GM12878 (cell line): Measurements from ENCODE around the gene PPP2R3B. TPM values are rescaled to one million over a fixed set of nuclear protein-coding genes. Genes with fewer than 3 reads are reported as not detected.

Experiments
- ATAC-seq: fragments of 200-7000 bp; cut with Tn5 transposase; 3 replicates; pipeline ENCODE4 v1.9.1; 2020; ENCODE audit warnings: mild to moderate bottlenecking, moderate library complexity
- BruUV-seq: library from RNA; stranded (reverse); fragments of 400-500 nt; replicated peaks from 2 replicates; lab custom pipeline; 2021; lab: Mats Ljungman, UMichigan
- CTCF ChIA-PET: fragments of 300-600 bp; sonication (Branson Sonifier 250); formaldehyde crosslinking; extraction: SDS; loops from one replicate; lab custom pipeline; 2021; ENCODE audit warnings: inconsistent platforms; lab: Yijun Ruan, JAX
- POLR2A ChIA-PET: fragments of 350-600 bp; formaldehyde crosslinking; extraction: SDS; loops from one replicate; lab custom pipeline; 2021; ENCODE audit warnings: inconsistent platforms; lab: Charles Lee
- RAD21 ChIA-PET: fragments of 300-600 bp; sonication (Branson Sonifier 250); formaldehyde crosslinking; loops from one replicate; lab custom pipeline; 2023; ENCODE audit warnings: antibody characterized with exemption; ENCODE audit not compliant: unreplicated experiment; lab: Charles Lee
- SMC1A ChIA-PET: fragments of 300-600 bp; sonication (Branson Sonifier 250); formaldehyde crosslinking; loops from one replicate; lab custom pipeline; 2023; ENCODE audit not compliant: unreplicated experiment, uncharacterized antibody; lab: Charles Lee
- DNase-seq: peaks from one replicate; pipeline ENCODE4 v3.0.0-alpha.2; 2011; ENCODE audit warnings: low read depth, low spot score
- FAIRE-seq: peaks from 3 replicates; lab custom pipeline; 2011; peaks lifted over from hg19 to GRCh38; lab: Jason Lieb, UNC
- H2AFZ ChIP-seq: 2 replicates; pipeline ENCODE4 v1.6.0; 2011; ENCODE audit warnings: low read depth, low read length, control low read depth; ENCODE audit not compliant: control insufficient read depth
- H3K27ac ChIP-seq: 2 replicates; pipeline ENCODE4 v1.5.1; 2011; ENCODE audit warnings: control low read depth; ENCODE audit not compliant: control insufficient read depth, insufficient read depth
- H3K27me3 ChIP-seq, 2 experiments: replicated peaks in 1 of 2; 2 replicates each; pipeline versions ENCODE4 v1.6.0 to v1.6.1; 2011; ENCODE audit warnings: low read length in 1 of 2; ENCODE audit not compliant: control insufficient read depth in 2 of 2, insufficient read depth in 2 of 2
- H3K36me3 ChIP-seq, 2 experiments: 2 replicates each; pipeline ENCODE4 v1.5.1; 2011; ENCODE audit warnings: low read length in 1 of 2; ENCODE audit not compliant: control insufficient read depth in 2 of 2, insufficient read depth in 2 of 2
- H3K4me1 ChIP-seq: 2 replicates; pipeline ENCODE4 v1.6.1; 2011; ENCODE audit warnings: mild to moderate bottlenecking, low read length, moderate library complexity, mixed read lengths; ENCODE audit not compliant: control insufficient read depth, insufficient read depth
- H3K4me2 ChIP-seq: 2 replicates; pipeline ENCODE4 v1.6.0; 2011; ENCODE audit warnings: control low read depth; ENCODE audit not compliant: control insufficient read depth, insufficient read depth
- H3K4me3 ChIP-seq: fragments of 200-600 bp; sonication (generic); 2 replicates; pipeline ENCODE4 v1.5.1; 2016
- H3K79me2 ChIP-seq: 2 replicates; pipeline ENCODE4 v1.6.0; 2011; ENCODE audit warnings: low read length; ENCODE audit not compliant: control insufficient read depth, insufficient read depth
- H3K9ac ChIP-seq: 2 replicates; pipeline ENCODE4 v1.8.0; 2011; ENCODE audit warnings: low read length, control low read depth, mixed read lengths; ENCODE audit not compliant: control insufficient read depth, insufficient read depth
- H3K9me3 ChIP-seq: replicated peaks from 3 replicates; pipeline ENCODE4 v1.5.1; 2011; ENCODE audit warnings: mild to moderate bottlenecking, low read length; ENCODE audit not compliant: control insufficient read depth, insufficient read depth
- H4K20me1 ChIP-seq: 2 replicates; pipeline ENCODE4 v1.6.0; 2011; ENCODE audit not compliant: control insufficient read depth, insufficient read depth
- CHD4 ChIP-seq: fragments of 200-600 bp; sonication (generic); IDR thresholded peaks from 2 replicates; pipeline ENCODE4 v1.6.1; 2016; ENCODE audit warnings: mild to moderate bottlenecking
- IKZF1 ChIP-seq: fragments of 450-650 bp; conservative IDR thresholded peaks from 2 replicates; pipeline ENCODE4 v1.6.1; 2017; ENCODE audit warnings: antibody characterized with exemption, mild to moderate bottlenecking
- MTA2 ChIP-seq: fragments of 450-650 bp; IDR thresholded peaks from 2 replicates; pipeline ENCODE4 v1.6.1; 2016; ENCODE audit warnings: low read depth, mild to moderate bottlenecking, moderate library complexity
- NFXL1 ChIP-seq: fragments of 450-650 bp; IDR thresholded peaks from 2 replicates; pipeline ENCODE4 v1.6.1; 2017; ENCODE audit warnings: antibody characterized with exemption, mild to moderate bottlenecking, borderline replicate concordance
- PAX8 ChIP-seq: fragments of 450-650 bp; IDR thresholded peaks from 2 replicates; pipeline ENCODE4 v1.6.1; 2017; ENCODE audit warnings: mild to moderate bottlenecking, moderate library complexity
- RBBP5 ChIP-seq: fragments of 200-600 bp; sonication (generic); conservative IDR thresholded peaks from 2 replicates; pipeline ENCODE4 v1.6.1; 2016
- REST ChIP-seq: IDR thresholded peaks from 2 replicates; pipeline ENCODE4 v1.6.1; 2012; ENCODE audit warnings: mild to moderate bottlenecking, low read depth, low read length
- SMAD1 ChIP-seq: fragments of 450-650 bp; IDR thresholded peaks from 2 replicates; pipeline ENCODE4 v1.6.1; 2018; ENCODE audit warnings: mild to moderate bottlenecking, low read depth; ENCODE audit not compliant: partially characterized antibody
- SPI1 ChIP-seq: IDR thresholded peaks from 2 replicates; pipeline ENCODE4 v1.6.1; 2011; ENCODE audit warnings: low read depth, mild to moderate bottlenecking, low read length, moderate library complexity, borderline replicate concordance; ENCODE audit not compliant: insufficient read depth
- USF1 ChIP-seq: IDR thresholded peaks from 2 replicates; pipeline ENCODE4 v1.6.1; 2011; ENCODE audit warnings: borderline replicate concordance, low read depth, mild to moderate bottlenecking, moderate library complexity, mixed read lengths, low read length; ENCODE audit not compliant: insufficient read depth; ENCODE audit errors: extremely low read length
- ZNF24 ChIP-seq: fragments of 450-650 bp; IDR thresholded peaks from 2 replicates; pipeline ENCODE4 v1.6.1; 2017; ENCODE audit warnings: antibody characterized with exemption, mild to moderate bottlenecking
- WGBS: methylation state at CpG from one replicate; pipeline ENCODE4 v1.1.6; 2016; ENCODE audit warnings: low lambda C conversion rate; ENCODE audit not compliant: insufficient replicate concordance, insufficient coverage; ENCODE audit errors: missing lambda C conversion rate; 5-methylcytosine and 5-hydroxymethylcytosine counted together
- in situ Hi-C: fragments of 300-500 bp; cut with MboI; formaldehyde crosslinking; loops from 9 replicates; pipeline ENCODE4 v1.14.3; 2018; ENCODE audit warnings: mixed read lengths
- intact Hi-C: fragments of 100-400 bp; cut with micrococcal nuclease; formaldehyde crosslinking; loops from one replicate; pipeline ENCODE4 v1.14.2; 2022; ENCODE audit not compliant: unreplicated experiment
- polyA plus RNA-seq, 11 experiments: library from polyadenylated mRNA; depleted of rRNA in 4 of 11; unstranded in 6 of 11; stranded (reverse) in 5 of 11; fragments of >200 nt; fragmentation: Nextera tagmentation in 4 of 11; fragmentation: Illumina TruSeq in 1 of 11; extraction: Ambion mirVana in 4 of 11; extraction: Trizol in 1 of 11; gene quantifications; 1 replicate in 1 of 11; 2 replicates in 10 of 11; pipeline versions ENCODE4 v1.2.1 to v1.2.3, GENCODE V29; 2011 to 2016; ENCODE audit warnings: inconsistent platforms in 2 of 11, missing spikeins in 2 of 11, low read depth in 1 of 11
- total RNA-seq, 4 experiments: library from RNA; depleted of rRNA in 3 of 4; stranded (reverse); fragments of >200 nt in 3 of 4; fragmentation: Illumina TruSeq in 1 of 4; extraction: Trizol in 1 of 4; gene quantifications; 2 replicates each; pipeline versions ENCODE4 v1.2.1 to v1.2.3, GENCODE V29; 2013 to 2021

The PPP2R3B gene
- total and polyA plus RNA-seq, 10 of the 15 experiments (the other 5 are each of a cell fraction or from before 2014, with no cell fraction given), result 0.11 to 34.3 (median 9.7) TPM; not detected in 1

GRCh38 chrX:427812-428725 is 41.4 kb upstream of the PPP2R3B start:
- ChIA-PET SMC1A (no interaction called here), POLR2A (no interaction called here), RAD21 (no interaction called here), CTCF (no interaction called here)
- intact Hi-C loops (no loop called here), in situ Hi-C loops (no loop called here)
- ATAC-seq, result no peak
- H3K9ac ChIP-seq, result no peak overlapping the region
- H4K20me1 ChIP-seq, result no peaks in the 10 kb centered on the region
- DNase-seq, result no peak
- WGBS, result 40% methylated on average over 56 of the region's 56 CpGs
- no TSS peak for BruUV-seq
- H3K9me3 ChIP-seq, result no peaks in the 10 kb centered on the region; the same call in 2 of the 3 replicates
- H3K27ac ChIP-seq, result no peak overlapping the region
- no peak overlapping the region for H3K4me3 ChIP-seq
- H2AFZ ChIP-seq, result no peak overlapping the region
- FAIRE-seq, result no peak
- H3K36me3 ChIP-seq, result no peaks in the 10 kb centered on the region
- no peaks in the 10 kb centered on the region for H3K27me3 ChIP-seq
- no peaks in the 10 kb centered on the region for H3K4me1 ChIP-seq
- H3K4me2 ChIP-seq, result no peak overlapping the region
- TF ChIP-seq USF1 (no peak), RBBP5 (no peak)
- H3K79me2 ChIP-seq, result no peaks in the 10 kb centered on the region

- RAD21 ChIA-PET, result no interaction called here
- CTCF ChIA-PET, result no interaction called here
- H3K9me3 ChIP-seq, result no peaks in the 10 kb centered on the region; the same call in 2 of the 3 replicates
- no peak overlapping the region for H3K27ac ChIP-seq
- intact Hi-C loops, result no loop called here
- no peaks in the 10 kb centered on the region for H3K27me3 ChIP-seq
- POLR2A ChIA-PET, result no interaction called here
- no peak overlapping the region for H3K9ac ChIP-seq
- H3K79me2 ChIP-seq, result no peaks in the 10 kb centered on the region
- no peaks in the 10 kb centered on the region for H3K4me1 ChIP-seq
- in situ Hi-C loops, result no loop called here
- no peak overlapping the region for H2AFZ ChIP-seq
- SMC1A ChIA-PET, result no interaction called here
- no TSS peak for BruUV-seq
- DNase-seq (no peak), FAIRE-seq (no peak), ATAC-seq (no peak)
- no peaks in the 10 kb centered on the region for H3K36me3 ChIP-seq
- no peaks in the 10 kb centered on the region for H4K20me1 ChIP-seq
- no peak overlapping the region for H3K4me3 ChIP-seq
- WGBS, result 82% methylated on average over 14 of the region's 14 CpGs
- H3K4me2 ChIP-seq, result no peak overlapping the region
- TF ChIP-seq NFXL1, result no peak
- no peak for TF ChIP-seq PAX8
- TF ChIP-seq SMAD1, result no peak
- no peak for TF ChIP-seq ZNF24
- TF ChIP-seq USF1, result no peak
- no peak for TF ChIP-seq SPI1
- no peak for TF ChIP-seq IKZF1
- no peak for TF ChIP-seq MTA2
- TF ChIP-seq REST, result no peak
- TF ChIP-seq CHD4, result no peak
Observed at GRCh38 chrX:426881-427280, 40.2 kb upstream of the PPP2R3B start.
